Measurements from ENCODE around the gene MNX1.

DNA sequence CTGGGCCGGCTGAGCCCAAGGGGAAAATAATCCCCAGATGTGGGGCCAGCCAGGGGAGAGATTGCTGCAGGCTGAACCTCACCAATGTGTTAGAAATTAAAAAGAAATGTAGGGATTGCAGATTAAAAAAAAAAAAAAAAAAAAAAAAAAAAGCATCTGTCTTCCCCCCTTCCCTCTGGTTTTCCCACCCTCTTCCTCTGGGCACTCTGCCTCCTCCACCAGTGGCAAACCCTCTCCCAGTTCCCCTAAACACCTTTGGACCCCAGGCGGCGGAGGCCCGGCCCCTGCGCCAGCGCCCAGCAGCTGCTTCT lies 7.1 kb downstream of the MNX1 start:
- TF ChIP-seq RAD21 (IDR thresholded peaks at IDR 0.05; ENCODE audit: insufficient read depth, low read depth, low read length) (no peak), NBN (IDR thresholded peaks at IDR 0.05) (no peak), ZNF207 (IDR thresholded peaks at IDR 0.05; ENCODE audit: borderline replicate concordance) (no peak), HDAC6 (IDR thresholded peaks at IDR 0.05; ENCODE audit: unreplicated experiment) (no peak)
